GM19043 (cell line): ENCODE data around the gene CXorf38.
A peak's percentile ranks its signal among the peaks of the same experiment; 100 is the strongest.
"Not testable (repeated sequence)": the region's sequence is repeated elsewhere in the genome, so short reads cannot be mapped to it uniquely, and the experiment has no call there.

Experiments used
- ATAC-seq: cut with Tn5 transposase; IDR thresholded peaks from one replicate; pipeline ENCODE4 v1.9.1; 2021; ENCODE audit warnings: low read depth; ENCODE audit not compliant: unreplicated experiment

The CXorf38 gene

DNA sequence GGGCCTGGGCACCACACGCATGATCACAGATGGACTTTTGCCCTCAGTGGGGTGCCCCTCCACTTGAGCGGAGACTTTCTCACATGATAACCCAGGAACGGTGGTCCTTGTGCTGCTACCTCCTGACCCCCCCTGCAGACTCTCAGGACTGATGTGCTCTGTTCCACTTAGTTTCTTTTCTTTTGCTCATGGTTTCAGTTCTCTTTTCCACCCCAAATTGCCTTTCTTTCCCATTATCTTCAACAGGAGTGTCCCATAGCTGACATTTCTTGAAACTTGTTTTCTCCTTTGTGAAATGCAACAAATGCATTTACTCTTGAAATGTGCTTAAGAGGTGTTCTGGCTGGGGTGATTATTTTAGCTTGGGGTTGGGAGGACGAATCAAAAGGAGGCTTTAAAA lies 15.2 kb downstream of the CXorf38 start:
- no peak for ATAC-seq

DNA sequence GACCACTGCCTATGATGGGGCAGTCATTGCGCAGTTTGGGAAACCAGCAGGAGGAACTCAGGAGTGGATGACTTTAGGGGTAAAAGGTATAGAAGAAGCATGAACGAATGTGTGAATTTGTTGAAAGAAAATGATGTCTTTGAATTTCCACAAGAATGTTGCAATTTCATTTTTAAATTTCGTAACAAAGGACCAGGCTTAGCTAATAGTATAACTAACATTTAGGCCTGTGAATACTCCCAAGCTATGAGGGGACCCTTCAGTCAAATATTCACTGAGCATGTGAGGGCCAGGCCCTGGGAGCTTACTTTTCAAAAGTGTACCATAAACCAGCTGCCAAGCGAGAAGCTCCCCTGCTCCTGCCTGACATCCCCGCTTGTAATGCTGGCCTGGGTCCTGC lies 18.9 kb downstream of the CXorf38 start:
- no peak for ATAC-seq

DNA sequence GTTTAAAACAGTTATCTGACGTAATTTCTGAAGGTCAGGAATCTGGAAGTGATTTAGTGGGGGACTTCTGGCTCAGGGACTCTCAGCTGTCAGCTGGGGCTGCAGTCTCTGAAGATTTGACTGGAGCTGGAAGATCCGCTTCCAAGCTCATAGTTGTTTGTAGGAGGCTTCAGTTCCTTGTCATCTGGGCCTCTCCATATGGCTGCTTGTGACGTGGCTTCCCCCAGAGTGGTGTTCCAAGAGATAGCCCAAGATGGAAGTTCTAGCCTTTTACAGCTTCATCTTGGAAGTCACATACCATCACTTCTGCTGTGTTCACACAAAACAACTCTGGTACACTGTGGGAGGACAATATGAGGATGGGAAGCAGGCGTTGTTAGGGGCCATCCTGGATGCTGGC lies 22.1 kb downstream of the CXorf38 start:
- ATAC-seq: no peak

DNA sequence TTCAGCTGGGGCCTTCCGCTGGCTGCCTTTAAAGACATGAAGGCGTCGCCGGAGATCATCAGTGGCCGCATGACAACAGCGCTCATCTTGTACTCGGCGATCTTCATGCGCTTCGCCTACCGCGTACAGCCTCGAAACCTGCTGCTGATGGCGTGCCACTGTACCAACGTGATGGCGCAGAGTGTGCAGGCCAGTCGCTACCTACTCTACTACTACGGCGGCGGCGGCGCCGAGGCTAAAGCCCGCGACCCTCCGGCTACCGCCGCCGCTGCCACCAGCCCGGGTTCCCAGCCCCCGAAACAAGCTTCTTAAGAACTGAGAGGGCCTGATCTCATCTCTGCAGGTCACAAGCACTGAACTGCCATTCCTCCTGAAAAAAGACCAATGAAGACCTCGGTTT lies 23.7 kb downstream of the CXorf38 start:
- ATAC-seq: no peak

DNA sequence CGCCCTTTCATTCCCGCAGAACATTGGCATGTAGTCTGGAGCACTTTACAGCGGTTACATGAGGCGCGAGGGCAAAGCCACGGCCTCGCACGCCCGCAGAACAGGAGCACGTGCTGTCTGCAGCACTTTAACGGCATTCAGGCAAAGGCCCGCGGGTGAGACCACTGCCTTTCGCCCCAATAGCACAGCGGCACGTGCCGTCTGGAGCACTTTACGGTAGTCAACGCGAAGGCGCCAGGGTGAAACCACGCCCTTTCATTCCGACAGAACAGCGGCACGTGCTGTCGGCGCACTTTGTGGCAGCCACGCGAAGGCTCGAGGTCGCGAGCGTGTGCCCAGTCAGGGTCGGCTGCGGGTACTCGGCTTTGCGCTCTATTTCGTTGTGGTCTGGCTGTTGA lies 24.2 kb downstream of the CXorf38 start, which contains the start of gene MPC1L:
Gene MPC1L (plus strand): TSS at position 290 of the 398 bp plus-strand sequence. CDS start 138 bp downstream, outside the sequence.
- ATAC-seq: no peak

DNA sequence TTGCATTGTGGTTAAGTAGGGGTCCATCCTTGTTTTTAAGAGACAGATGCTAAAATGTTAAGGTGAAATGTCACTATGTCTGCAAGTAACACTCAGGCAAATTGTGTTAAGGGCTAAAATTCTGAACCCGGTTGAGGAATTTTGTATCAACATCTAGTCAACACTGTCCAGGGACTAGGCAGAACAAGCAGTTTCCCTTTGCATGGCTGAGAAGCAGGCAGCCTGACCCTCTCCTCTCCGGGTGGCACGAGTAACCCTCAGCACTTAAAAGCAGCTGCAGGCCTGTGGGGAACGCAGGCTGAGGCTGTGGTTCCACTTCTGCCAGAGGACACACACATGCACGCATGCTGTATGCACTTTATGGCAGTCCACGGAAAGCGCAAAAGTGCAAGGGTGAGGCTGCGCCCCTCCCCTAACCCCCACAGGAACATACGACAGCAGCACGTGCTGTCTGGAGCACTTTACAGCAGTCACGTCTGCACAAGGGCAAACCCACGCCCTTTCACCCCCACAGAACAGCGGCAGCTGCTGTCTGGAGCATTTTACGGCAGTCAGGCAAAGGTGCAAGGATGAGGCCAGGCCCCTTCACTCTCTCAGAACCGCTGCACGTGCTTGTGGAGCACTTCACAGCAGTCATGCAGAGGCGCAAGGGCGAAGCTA lies 24.8 kb downstream of the CXorf38 start:
- no peak for ATAC-seq

DNA sequence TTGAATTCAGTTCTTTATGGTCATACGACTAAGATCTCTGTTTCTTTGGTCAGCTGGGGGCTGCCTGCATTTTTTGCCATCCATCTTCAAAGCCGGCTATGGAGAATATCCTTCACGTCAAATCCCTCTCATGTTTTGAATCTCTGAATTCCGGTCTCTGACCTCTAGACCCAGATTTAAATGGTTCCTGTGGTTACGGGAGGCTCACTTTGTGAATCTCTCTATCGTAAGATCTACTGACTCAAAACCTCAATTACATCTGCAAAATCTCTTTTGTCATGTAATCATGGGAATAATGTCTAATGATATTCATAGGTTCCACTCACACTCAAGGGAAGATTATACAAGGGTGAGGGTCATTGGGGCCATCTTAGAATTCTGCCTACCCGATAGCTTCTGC lies 29.8 kb downstream of the CXorf38 start:
- ATAC-seq: no peak

DNA sequence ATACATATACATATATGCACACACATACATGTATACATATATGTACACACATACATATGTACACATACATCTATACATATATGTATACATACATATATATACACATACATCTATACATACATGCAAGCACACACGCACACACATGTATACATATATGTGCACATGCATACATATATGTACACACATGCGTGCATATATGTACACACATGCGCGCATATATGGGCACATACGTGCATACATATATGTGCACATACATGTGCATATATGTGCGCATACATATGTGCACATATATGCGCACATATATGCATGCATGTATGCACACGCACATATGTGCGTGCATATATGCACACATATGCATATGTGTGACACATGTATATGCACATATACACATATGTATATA lies 31.4 kb downstream of the CXorf38 start:
- no peak for ATAC-seq

DNA sequence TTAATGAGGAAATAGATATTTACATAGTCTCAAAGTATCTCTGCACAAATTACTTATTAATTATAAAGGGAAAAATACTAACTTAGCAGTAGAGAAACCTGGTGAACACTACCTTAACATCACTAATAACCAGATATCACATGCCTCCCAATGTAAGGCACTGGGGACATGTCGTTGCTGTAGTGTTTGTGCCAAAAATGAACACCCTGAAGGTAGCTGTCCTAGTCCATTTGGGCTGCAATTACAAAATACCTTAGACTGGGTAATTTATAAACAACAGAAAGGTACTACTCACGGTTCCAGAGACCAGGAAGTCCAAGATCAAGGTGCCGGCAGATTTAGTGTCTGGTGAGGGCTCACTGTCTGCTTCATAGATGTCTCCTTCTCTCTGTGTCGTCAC lies 34.9 kb downstream of the CXorf38 start:
- no peak for ATAC-seq

DNA sequence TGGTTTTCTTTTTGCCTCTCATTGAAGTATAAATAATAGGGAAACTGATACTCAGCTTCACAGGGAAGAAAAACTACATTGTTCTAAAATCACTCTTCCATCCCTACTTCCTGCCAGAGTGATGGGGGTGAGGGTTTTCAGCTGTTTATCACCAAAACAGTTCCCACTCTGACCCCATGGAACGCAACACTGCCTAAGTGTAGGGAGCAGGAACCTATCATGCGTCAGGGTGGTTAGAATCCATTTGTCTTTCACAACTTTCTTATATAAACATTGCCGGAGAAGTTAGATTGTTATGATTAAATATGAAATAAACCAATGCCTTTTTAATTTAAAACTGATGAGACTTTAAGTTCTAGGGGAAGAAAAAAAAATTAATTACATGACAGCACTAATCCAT lies 40.0 kb downstream of the CXorf38 start:
- no peak for ATAC-seq

DNA sequence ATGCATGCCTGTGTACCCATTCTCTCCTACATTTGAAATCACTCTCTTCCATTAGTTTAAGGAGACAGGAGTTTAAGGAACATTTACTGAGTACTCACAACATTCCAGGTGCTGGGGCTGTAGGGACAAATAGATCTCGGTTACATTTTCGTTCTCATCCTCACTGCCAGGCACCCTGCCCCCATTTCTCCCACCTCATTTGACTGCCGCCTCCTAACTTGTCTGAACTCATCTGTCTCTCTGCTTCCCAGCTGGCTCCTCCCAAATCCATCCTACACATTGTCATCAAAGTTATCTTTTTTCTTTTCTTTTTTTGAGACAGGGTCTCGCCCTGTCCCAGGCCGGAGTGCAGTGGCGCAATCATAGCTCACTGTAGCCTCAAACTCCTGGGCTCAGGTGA lies 43.9 kb downstream of the CXorf38 start:
- no peak for ATAC-seq

DNA sequence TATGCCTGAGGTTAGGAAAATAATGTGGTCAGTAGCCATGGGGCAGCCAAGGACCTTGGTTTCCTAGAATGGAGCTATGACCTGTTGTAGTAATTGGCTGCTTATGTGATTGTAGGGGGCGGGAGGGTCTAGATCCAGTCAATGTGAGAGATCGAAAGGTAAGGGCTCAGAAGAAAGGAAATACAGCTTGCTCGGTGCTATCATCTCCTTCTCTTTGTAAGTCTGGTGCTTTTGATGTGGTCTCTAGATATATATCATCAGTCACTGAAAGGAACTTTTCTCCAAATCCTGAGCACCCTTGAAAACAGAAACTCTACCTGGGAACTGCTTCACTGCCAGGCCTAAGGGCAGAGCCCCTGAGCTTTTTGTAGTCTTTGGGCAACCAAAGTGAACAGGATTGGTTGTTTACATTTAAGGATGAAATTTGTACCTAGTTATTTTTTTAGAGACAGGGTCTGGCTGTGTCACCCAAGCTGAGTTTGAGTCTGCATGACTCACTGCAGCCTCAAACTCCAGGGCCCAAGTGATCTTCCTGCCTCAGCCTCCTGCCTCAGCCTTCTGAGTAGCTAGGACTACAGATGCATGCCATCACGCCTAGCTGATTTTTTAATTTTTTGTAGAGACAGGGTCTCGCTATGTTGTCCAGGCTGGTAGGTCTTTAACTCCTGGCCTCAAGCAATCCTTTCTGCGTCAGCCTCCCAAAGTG lies 57.6 kb downstream of the CXorf38 start:
- not testable (repeated sequence) for ATAC-seq

DNA sequence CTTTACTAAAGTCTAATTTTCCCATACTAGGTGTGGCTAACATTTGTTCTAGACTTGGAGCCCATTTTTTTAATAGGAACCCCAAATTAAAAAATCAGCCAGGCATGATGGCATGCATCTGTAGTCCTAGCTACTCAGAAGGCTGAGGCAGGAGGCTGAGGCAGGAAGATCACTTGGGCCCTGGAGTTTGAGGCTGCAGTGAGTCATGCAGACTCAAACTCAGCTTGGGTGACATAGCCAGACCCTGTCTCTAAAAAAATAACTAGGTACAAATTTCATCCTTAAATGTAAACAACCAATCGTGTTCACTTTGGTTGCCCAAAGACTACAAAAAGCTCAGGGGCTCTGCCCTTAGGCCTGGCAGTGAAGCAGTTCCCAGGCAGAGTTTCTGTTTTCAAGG lies 59.7 kb downstream of the CXorf38 start:
- not testable (repeated sequence) for ATAC-seq

DNA sequence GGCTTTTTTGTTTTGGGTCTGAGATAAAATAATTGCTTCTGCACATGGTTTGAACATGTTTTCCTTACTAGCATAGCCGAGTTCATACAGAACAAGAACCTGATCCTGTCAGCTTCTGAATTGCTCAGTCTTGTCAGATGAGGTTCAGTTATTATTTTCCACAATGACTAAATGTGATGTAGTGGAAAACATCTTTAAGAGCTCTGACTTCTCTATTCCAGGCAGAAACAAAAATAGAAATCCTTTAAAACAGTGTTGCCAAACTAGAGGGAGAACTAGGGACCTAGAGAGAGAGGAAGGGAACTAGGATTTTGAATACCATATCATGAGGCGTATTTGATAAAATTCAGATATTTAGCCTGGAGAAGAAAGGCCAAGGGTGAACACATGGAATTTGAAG lies 64.5 kb downstream of the CXorf38 start:
- ATAC-seq: no peak

DNA sequence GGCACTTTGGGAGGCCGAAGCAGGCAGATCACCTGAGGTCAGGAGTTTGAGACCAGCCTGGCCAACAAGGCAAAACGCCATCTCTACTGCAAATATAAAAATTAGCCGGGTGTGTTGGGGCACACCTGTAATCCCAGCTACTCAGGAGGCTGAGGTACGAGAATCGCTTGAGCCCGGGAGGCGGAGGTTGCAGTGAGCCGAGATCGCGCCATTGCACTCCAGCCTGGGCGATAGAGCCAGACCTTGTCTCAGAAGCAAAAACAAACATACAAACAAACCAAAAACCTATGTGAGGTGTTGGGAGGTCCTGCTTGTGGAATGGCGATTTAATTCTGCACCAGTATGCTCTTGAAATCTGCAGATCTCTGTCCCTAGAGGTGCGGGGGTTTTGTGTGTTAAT lies 65.2 kb downstream of the CXorf38 start:
- not testable (repeated sequence) for ATAC-seq

DNA sequence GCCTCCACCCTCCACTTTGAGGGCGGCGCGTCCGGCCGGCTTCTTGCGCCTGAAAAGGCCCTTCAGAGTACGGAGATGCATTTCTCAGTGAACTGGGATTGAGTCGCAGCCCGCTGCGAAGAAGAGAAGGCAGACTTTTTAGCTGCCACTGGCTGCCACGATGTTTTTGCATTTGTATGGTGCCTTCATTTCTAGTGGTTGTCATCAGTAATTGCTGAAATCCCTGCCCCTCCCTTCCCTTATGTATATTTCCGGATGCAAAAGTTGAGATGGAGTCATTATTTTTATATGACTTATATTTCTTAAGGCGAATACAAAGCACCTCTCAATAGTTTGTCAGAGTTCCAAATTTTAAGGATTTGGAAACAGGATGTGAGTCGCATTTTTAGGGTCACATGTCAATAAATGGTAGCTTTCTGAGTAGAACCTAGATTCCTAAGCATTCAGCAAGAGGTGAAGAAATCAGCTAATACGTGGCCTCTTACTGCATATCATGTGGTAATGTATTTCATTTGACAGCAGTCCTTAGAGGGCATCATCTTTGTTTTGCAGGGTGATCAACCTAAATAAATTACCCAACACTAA lies 65.9 kb downstream of the CXorf38 start:
- ATAC-seq: no peak

DNA sequence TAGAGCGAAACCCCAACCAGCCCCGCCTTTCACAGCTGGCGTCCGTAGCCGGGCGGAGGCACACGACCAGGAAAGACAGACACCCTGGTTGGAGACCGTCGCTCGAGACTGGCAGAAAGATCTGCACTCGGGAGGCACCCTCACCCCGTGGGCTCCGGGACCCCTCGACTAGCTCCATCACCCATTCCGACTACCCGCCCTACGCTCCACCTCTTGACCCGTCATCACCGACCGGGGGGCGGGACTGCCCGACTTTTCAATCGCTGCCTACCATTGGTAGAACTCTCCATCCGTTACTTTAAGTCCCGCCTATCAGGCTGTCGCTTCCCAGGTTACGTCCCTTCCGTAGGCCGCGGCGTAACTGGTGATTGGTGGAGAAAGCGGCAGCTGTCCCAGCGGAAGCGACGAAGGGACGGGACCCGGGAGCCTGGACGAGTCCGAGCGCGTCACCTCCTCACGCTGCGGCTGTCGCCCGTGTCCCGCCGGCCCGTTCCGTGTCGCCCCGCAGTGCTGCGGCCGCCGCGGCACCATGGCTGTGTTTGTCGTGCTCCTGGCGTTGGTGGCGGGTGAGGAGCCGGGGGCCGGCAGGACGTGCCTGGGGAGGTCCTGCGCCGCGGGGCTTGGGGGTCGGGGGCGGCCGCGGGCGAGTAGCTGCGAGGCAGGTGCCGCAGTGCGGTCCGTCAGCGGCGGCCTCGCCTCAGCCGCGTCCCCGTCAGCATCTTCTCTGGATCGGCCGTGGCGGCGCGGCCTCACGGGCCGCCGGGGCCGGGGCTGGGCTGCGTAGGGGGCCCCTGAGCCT lies 66.6 kb downstream of the CXorf38 start, which contains the start of gene ATP6AP2:
Gene ATP6AP2 (plus strand): TSS at position 434 of the 799 bp plus-strand sequence. CDS start 96 bp downstream, at position 530.
- peak; percentile 97 for ATAC-seq

DNA sequence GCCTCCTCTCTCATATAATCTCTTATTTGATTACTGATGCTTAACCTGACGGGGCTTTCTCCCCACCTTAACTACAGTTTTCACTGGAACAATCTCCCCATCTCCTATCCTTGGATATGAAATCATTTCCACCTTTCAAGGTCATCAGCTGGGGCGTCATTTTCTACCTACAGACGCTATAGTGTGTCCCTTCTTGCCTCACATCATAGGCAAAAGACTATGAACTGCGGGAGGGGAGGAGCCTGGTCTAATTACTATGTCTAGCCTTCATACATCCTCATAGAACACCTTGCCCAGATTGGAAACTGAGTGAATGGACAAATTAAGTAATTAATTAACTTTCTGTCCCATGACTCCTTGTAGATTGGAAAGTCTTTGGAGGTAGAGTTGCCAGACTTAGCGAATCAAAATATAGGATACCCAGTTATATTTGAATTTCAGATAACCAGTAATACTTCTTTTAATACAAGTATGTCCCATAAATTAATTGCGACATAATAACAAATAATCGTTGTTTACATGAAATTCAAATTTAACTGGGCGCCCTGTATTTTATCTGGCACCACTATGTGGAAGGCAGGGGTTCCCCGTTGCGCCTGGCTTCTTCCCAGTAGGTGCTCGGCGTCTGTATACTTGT lies 67.3 kb downstream of the CXorf38 start:
- peak; percentile 41 for ATAC-seq

DNA sequence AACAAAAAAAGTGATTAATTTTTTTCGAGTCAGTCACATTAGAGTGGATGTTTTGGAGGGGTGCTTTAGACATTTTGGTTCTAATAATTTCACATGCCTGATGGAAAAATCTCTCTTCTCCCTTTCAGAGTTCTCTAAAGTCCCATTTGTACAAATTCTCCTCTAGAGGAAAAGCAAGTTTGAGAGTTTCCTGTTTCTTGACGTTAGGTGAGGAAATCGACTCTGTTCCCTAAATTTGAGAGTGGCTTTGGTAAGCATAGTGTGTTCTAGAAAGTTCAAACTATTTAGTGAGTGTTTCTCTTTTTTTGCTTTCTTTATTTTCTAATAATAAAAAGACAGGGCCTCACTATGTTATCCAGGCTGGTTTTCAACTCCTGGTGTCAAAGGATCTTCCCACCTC lies 68.2 kb downstream of the CXorf38 start:
- ATAC-seq: no peak

DNA sequence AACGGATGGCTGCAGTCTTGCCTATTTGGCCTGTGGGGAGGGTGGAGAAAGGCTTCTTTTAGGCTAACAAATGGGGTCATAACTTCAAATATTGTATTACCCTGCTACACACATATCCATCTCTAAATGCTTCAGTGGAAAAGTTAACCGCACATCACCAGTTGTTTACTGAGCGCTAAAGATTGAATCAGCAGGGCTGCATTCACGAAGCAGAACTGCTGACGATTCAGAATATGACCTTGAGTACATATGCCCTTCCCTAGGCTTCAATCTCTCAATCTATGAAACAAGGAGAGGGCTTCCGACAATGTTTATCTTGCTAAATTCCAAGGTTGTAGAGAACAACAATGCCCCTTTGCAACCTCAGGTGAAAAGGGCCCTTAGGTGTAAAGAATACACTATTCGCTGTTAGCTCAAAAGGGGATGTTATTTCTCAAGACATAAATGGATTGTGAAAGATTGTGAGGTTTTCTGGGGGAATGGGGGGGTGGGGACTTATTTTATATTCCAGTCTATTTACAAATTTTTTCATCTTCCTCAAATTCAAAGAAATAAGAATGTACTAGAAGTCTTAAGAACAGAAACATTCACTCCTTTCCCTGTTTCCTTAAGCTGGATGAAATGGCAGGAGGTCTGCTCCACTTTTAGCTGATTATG lies 69.2 kb downstream of the CXorf38 start:
- ATAC-seq: no peak
